ENCODE measurements around the gene ECHDC3. TPM values are rescaled to one million over a fixed set of nuclear protein-coding genes. Genes with fewer than 3 reads are reported as not detected.

ECHDC3 gene
- total RNA-seq, 2 donors from 2014 or later = 12.9 to 13.6 TPM

GRCh38 chr10:11715815-11716494 lies 26.2 kb upstream of the ECHDC3 start:
- Histone ChIP-seq H3K4me3 (ENCODE audit: low read length) (no peak overlapping the region), H3K36me3 (ENCODE audit: control insufficient read depth, insufficient read depth, low read length) (no peaks in the 10 kb centered on the region), H3K4me1 (ENCODE audit: control insufficient read depth, insufficient read depth, low read length) (no peaks in the 10 kb centered on the region), H3K9me3 (ENCODE audit: control insufficient read depth, low read length) (no peaks in the 10 kb centered on the region), H3K27me3 (ENCODE audit: control insufficient read depth, insufficient read depth, low read length, poor library complexity, severe bottlenecking) (no peaks in the 10 kb centered on the region), H3K27ac (ENCODE audit: low read depth, low read length) (no peak overlapping the region), H3K9ac (ENCODE audit: extremely low read depth, low read length, poor library complexity, severe bottlenecking) (no peak overlapping the region)
- Mint-ChIP-seq H3K4me1 (no peaks in the 10 kb centered on the region), H3K9me3 (no peaks in the 10 kb centered on the region), H3K27ac (no peak overlapping the region), H3K27me3 (ENCODE audit: insufficient read depth) (peaks cover 3% of the 10 kb centered on the region), H3K4me3 (no peak overlapping the region), H3K36me3 (ENCODE audit: low read depth) (no peaks in the 10 kb centered on the region)
- DNase-seq = no peak
- WGBS, 2 experiments (ENCODE audit: insufficient coverage in 1 of 2, insufficient read length in 1 of 2) = 93 to 95% methylated on average over 13 of the region's 13 CpGs
- TF ChIP-seq, protein P1, sequence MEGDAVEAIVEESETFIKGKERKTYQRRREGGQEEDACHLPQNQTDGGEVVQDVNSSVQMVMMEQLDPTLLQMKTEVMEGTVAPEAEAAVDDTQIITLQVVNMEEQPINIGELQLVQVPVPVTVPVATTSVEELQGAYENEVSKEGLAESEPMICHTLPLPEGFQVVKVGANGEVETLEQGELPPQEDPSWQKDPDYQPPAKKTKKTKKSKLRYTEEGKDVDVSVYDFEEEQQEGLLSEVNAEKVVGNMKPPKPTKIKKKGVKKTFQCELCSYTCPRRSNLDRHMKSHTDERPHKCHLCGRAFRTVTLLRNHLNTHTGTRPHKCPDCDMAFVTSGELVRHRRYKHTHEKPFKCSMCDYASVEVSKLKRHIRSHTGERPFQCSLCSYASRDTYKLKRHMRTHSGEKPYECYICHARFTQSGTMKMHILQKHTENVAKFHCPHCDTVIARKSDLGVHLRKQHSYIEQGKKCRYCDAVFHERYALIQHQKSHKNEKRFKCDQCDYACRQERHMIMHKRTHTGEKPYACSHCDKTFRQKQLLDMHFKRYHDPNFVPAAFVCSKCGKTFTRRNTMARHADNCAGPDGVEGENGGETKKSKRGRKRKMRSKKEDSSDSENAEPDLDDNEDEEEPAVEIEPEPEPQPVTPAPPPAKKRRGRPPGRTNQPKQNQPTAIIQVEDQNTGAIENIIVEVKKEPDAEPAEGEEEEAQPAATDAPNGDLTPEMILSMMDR (conservative IDR thresholded peaks at IDR 0.05) = no peak

DNA sequence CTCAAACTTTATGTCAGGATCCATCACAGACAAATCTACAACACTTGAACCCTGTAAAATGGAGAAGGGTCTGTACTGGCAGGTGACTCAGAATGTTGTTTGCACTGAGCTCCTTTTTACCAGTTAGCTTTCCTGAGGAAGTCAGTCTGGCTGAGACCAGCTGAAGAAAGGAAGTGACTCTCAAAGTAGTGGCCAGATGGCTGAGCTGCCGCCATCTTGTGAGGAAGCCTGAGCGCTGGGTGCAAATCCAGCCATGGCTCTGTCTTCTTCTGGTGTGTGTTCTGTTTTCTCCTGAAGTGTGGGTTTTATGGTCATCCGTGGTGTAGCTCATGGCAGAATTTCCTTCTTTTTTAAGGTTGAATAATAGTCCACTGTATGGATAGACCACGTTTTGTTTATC lies 25.5 kb upstream of the ECHDC3 start:
- Mint-ChIP-seq H3K36me3 (ENCODE audit: low read depth) (no peaks in the 10 kb centered on the region), H3K27ac (no peak overlapping the region), H3K27me3 (ENCODE audit: insufficient read depth) (peaks cover 3% of the 10 kb centered on the region), H3K9me3 (no peaks in the 10 kb centered on the region), H3K4me1 (no peaks in the 10 kb centered on the region), H3K4me3 (no peak overlapping the region)
- DNase-seq = no peak
- 96 to 100% methylated on average over 2 to 4 of the region's 4 CpGs for WGBS, 2 experiments (ENCODE audit: insufficient coverage in 1 of 2, insufficient read length in 1 of 2)
- Histone ChIP-seq H3K27ac (ENCODE audit: low read depth, low read length) (no peak overlapping the region), H3K27me3 (ENCODE audit: control insufficient read depth, insufficient read depth, low read length, poor library complexity, severe bottlenecking) (no peaks in the 10 kb centered on the region), H3K4me3 (ENCODE audit: low read length) (no peak overlapping the region), H3K4me1 (ENCODE audit: control insufficient read depth, insufficient read depth, low read length) (no peaks in the 10 kb centered on the region), H3K36me3 (ENCODE audit: control insufficient read depth, insufficient read depth, low read length) (no peaks in the 10 kb centered on the region), H3K9ac (ENCODE audit: extremely low read depth, low read length, poor library complexity, severe bottlenecking) (no peak overlapping the region), H3K9me3 (ENCODE audit: control insufficient read depth, low read length) (no peaks in the 10 kb centered on the region)
- TF ChIP-seq, protein P1 (conservative IDR thresholded peaks at IDR 0.05) = no peak

DNA sequence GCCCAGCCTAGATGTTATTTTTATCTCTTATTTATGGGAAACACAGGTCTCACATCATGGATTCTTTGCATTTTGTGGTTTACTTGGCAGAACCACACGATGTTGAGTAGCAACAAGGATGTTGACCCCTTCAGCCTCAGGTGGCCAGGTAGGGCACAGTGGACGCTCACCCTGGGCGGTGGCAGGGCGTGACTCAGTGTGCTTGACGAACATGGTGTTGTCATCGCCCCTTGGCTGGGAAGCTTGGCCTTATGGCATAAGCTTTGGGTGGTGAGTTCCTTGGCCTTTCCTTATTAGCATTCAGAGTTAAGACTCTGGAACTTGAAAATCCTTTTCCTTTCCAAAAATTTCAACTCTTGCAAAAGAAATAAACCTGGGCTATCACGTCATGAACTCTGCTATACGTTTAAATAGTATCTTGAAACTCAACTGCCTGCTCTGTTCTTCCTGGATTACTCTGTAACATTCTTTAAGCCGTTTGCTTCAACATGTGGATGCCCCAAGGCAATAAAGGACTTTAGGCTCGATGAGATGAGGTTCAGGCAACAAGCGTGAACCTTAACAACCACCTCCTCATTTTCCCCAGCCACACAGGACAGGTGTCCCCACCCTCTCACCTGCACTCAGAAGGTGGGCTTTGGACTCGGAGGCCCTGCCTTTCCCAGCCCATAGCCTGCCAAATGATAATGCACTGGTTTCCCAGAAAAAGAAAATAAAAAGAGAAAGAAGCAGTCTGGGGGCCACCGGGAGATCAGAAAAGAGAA lies 22.5 kb upstream of the ECHDC3 start:
- no peaks in the 10 kb centered on the region for H3K9me3 ChIP-seq (ENCODE audit: control insufficient read depth, low read length)
- Mint-ChIP-seq H3K4me3 (no peak overlapping the region), H3K9me3 (no peaks in the 10 kb centered on the region), H3K36me3 (ENCODE audit: low read depth) (no peaks in the 10 kb centered on the region), H3K4me1 (no peaks in the 10 kb centered on the region), H3K27me3 (ENCODE audit: insufficient read depth) (no peaks in the 10 kb centered on the region), H3K27ac (no peak overlapping the region)
- no peak overlapping the region for H3K9ac ChIP-seq (ENCODE audit: extremely low read depth, low read length, poor library complexity, severe bottlenecking)
- 90 to 92% methylated on average over 11 to 13 of the region's 13 CpGs for WGBS, 2 experiments (ENCODE audit: insufficient coverage in 1 of 2, insufficient read length in 1 of 2)
- TF ChIP-seq, protein P1 (conservative IDR thresholded peaks at IDR 0.05) = no peak
- H3K27ac ChIP-seq (ENCODE audit: low read depth, low read length) = no peak overlapping the region
- no peaks in the 10 kb centered on the region for H3K27me3 ChIP-seq (ENCODE audit: control insufficient read depth, insufficient read depth, low read length, poor library complexity, severe bottlenecking)
- H3K4me3 ChIP-seq (ENCODE audit: low read length) = no peak overlapping the region
- no peaks in the 10 kb centered on the region for H3K36me3 ChIP-seq (ENCODE audit: control insufficient read depth, insufficient read depth, low read length)
- DNase-seq = no peak
- no peaks in the 10 kb centered on the region for H3K4me1 ChIP-seq (ENCODE audit: control insufficient read depth, insufficient read depth, low read length)

Data from endodermal cell (in vitro differentiated cells).